ENCODE measurements around the gene PDE4D. TPM values are rescaled to one million over a fixed set of nuclear protein-coding genes. Genes with fewer than 3 reads are reported as not detected.

Gene PDE4D
- total RNA-seq, 1 experiment from 2014 or later: 6.5 TPM

- DNase-seq (ENCODE audit: low spot score): peak; percentile 49
- POLR2A ChIA-PET (ENCODE audit: low non-redundant PET): interaction anchor here (0.6 to 0.8 kb wide), 2 partner anchors 88 to 92 kb away, joined by 3 read pairs; no protein-coding TSS in a partner anchor
- no peaks in the 10 kb centered on the region for H3K27me3 ChIP-seq (replicated peaks; ENCODE audit: insufficient read depth, low read depth, low read length, poor library complexity)
- no peaks in the 10 kb centered on the region for H3K9me3 ChIP-seq (ENCODE audit: low read depth, low read length, poor library complexity, severe bottlenecking)
- no TSS peak for BruUV-seq (replicated peaks)
- TF ChIP-seq CTCF (conservative IDR thresholded peaks at IDR 0.05; ENCODE audit: low read depth, low read length): no peak
- CTCF ChIA-PET: interaction anchor here (3.3 kb wide), 1 partner anchor 138 kb away, joined by 14 read pairs; no protein-coding TSS in a partner anchor
- H3K27ac ChIP-seq (ENCODE audit: low read depth, low read length, poor library complexity, severe bottlenecking): peak overlapping the region; percentile 78
- intact Hi-C loops (cut with micrococcal nuclease; ENCODE audit: unreplicated experiment): no loop called here
- no peaks in the 10 kb centered on the region for H3K36me3 ChIP-seq (ENCODE audit: insufficient read depth, low read length, poor library complexity, severe bottlenecking)
- H3K4me1 ChIP-seq (ENCODE audit: insufficient read depth, low read length, poor library complexity, severe bottlenecking): peaks cover 42% of the 10 kb centered on the region
- no peak overlapping the region for H3K4me3 ChIP-seq (ENCODE audit: low read depth, low read length, poor library complexity, severe bottlenecking)
Measured at GRCh38 chr5:59035681-59036080, 857.8 kb downstream of the PDE4D start.

GRCh38 chr5:59034498-59035186 lies 858.9 kb downstream of the PDE4D start:
- ChIA-PET POLR2A (ENCODE audit: low non-redundant PET) (interaction anchor here (0.6 to 0.7 kb wide), 2 partner anchors 283 to 1714 kb away, joined by 3 to 7 read pairs; no protein-coding TSS in a partner anchor), CTCF (interaction anchor here (3.3 kb wide), 1 partner anchor 139 kb away, joined by 14 read pairs; no protein-coding TSS in a partner anchor)
- Histone ChIP-seq H3K27me3 (replicated peaks; ENCODE audit: insufficient read depth, low read depth, low read length, poor library complexity) (no peaks in the 10 kb centered on the region), H3K36me3 (ENCODE audit: insufficient read depth, low read length, poor library complexity, severe bottlenecking) (no peaks in the 10 kb centered on the region), H3K4me3 (ENCODE audit: low read depth, low read length, poor library complexity, severe bottlenecking) (no peak overlapping the region), H3K27ac (ENCODE audit: low read depth, low read length, poor library complexity, severe bottlenecking) (peak overlapping the region; percentile 78), H3K9me3 (ENCODE audit: low read depth, low read length, poor library complexity, severe bottlenecking) (peaks cover 6% of the 10 kb centered on the region), H3K4me1 (ENCODE audit: insufficient read depth, low read length, poor library complexity, severe bottlenecking) (peaks cover 38% of the 10 kb centered on the region)
- no TSS peak for BruUV-seq (replicated peaks)
- DNase-seq (ENCODE audit: low spot score): peak; percentile 63
- intact Hi-C loops (cut with micrococcal nuclease; ENCODE audit: unreplicated experiment): loop anchor here (1.0 kb wide), 1 partner anchor 140 kb away; no protein-coding TSS in a partner anchor
- no peak for TF ChIP-seq EZH2 (IDR thresholded peaks at IDR 0.05; ENCODE audit: borderline replicate concordance, low read depth, low read length, poor library complexity, severe bottlenecking)
- TF ChIP-seq CTCF (conservative IDR thresholded peaks at IDR 0.05; ENCODE audit: low read depth, low read length): peak; percentile 78

- Histone ChIP-seq H3K27me3 (replicated peaks; ENCODE audit: insufficient read depth, low read depth, low read length, poor library complexity) (no peaks in the 10 kb centered on the region), H3K9me3 (ENCODE audit: low read depth, low read length, poor library complexity, severe bottlenecking) (peaks cover 16% of the 10 kb centered on the region), H3K4me1 (ENCODE audit: insufficient read depth, low read length, poor library complexity, severe bottlenecking) (no peaks in the 10 kb centered on the region), H3K4me3 (ENCODE audit: low read depth, low read length, poor library complexity, severe bottlenecking) (no peak overlapping the region), H3K36me3 (ENCODE audit: insufficient read depth, low read length, poor library complexity, severe bottlenecking) (no peaks in the 10 kb centered on the region), H3K27ac (ENCODE audit: low read depth, low read length, poor library complexity, severe bottlenecking) (no peak overlapping the region)
- ChIA-PET POLR2A (ENCODE audit: low non-redundant PET) (interaction anchor here (0.7 kb wide), 1 partner anchor 97 kb away, joined by 3 read pairs; no protein-coding TSS in a partner anchor), CTCF (no interaction called here)
- intact Hi-C loops (cut with micrococcal nuclease; ENCODE audit: unreplicated experiment): no loop called here
- TF ChIP-seq EZH2 (IDR thresholded peaks at IDR 0.05; ENCODE audit: borderline replicate concordance, low read depth, low read length, poor library complexity, severe bottlenecking): no peak
- no peak for TF ChIP-seq CTCF (conservative IDR thresholded peaks at IDR 0.05; ENCODE audit: low read depth, low read length)
- BruUV-seq (replicated peaks): no TSS peak
- DNase-seq (ENCODE audit: low spot score): no peak
Measured at GRCh38 chr5:59027145-59027907, 866.2 kb downstream of the PDE4D start.
